GM19328 (cell line): ENCODE results near the gene HYCC1.
"Not testable (repeated sequence)": the region's sequence is repeated elsewhere in the genome, so short reads cannot be mapped to it uniquely, and the experiment has no call there.

ENCODE experiments used
- ATAC-seq: cut with Tn5 transposase; IDR thresholded peaks from one replicate; pipeline ENCODE4 v1.9.1; 2021; ENCODE audit warnings: mild to moderate bottlenecking, moderate library complexity; ENCODE audit not compliant: unreplicated experiment

HYCC1 gene

DNA sequence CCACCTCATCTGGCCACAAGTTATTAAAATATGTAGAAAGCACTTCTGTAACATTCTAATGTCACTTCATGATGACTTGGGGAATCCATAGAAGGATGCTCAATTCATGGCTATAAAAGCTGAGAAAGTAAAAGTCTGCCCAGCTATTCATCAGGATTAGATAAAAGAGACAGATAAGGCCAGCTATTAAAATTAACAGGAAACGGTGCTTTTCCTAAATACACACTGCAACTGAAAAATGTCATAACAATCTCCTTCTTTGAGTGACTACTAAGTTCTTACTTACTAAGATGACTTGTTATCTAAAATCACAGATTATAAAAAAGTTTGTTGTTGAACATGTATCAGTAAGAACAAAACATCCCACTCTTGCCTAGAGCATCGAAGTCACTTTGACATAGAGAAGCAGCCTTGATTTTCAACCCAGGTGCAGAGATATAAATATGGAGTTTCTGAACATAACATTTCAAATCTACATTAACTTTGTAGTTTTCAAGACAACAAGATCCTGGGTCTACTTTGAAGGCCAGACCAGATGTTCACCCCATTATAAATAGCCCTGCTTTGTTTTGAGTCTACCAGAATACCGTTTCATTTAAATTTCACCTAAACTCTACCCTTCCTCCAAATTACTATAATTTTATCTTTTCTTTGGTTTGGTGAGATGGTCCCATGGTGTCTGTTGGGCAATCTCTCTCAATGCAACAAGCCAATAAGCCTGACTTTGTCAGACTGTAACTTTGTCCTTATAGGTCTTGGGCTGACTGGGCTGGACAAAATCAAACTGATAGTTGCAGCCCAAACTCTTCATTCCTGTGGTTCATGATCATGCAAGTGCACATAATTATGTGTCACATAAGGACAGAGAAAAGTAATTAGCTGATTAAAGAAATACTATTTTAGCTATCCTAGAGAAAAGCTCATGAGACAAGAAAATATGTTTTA is 24.0 kb downstream of the HYCC1 start:
- no peak for ATAC-seq

DNA sequence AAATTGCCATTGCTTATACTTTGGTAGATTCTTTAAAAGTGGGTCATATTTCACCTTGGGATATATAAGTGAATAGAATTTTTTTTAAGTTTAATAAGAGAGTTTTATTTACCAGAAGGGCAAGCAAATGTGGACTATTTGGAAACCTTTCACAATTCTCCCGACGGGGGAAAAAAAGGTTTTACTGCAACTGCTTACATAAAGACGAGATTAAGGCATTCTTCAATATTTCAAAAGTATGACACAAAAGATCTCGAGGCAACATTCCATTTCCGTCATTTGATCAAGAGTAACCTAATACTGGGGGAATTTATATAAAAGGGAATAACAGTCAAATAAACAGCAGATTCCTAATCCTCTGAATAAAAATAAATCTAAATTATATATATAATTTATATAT is 28.5 kb downstream of the HYCC1 start:
- ATAC-seq: no peak

DNA sequence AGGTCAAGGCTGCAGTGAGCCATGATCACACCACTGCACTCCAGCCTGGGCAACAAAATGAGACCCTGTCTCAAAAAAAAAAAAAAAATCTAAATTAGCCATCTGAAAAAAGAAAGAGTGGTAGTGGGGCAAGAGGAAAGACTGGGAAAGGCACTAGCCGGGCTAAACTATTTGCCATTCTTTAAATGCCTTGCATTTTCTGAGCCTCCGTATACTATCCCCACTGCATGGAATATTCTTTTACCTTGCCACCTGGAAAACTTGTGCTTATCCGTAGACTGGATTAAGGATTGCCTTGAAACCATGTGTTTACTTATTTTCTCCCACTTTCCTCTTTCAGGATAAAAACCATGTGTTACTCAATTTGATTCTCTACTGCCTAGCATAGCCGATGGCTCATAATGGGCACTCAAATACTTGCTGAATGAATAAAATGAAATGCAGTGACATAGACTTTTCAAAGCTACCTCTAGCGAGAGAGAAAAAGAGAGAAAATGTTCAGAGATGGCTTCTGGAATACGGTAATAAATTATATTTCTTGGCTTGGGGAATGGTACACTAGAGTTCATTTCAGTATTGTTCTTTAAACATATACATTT is 30.6 kb downstream of the HYCC1 start:
- no peak for ATAC-seq

DNA sequence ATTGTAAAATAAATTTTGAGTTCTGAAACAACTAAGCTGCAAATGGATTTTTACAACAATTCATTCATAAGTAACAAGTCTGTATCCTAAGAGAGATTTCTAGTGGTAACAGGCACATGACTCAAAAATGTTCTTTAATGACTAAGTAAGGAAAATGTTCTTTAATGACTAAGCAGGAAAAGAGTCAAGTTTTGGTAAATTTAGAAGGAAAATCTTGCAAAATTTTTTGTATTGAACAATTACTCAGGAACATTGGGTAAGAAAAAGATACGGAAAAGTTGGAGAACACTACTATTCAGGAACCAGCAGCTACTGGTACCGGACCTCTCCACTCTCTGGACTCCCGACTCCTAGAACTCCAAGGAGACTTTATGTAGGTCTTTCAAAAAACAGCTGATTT is 33.5 kb downstream of the HYCC1 start:
- ATAC-seq: no peak

DNA sequence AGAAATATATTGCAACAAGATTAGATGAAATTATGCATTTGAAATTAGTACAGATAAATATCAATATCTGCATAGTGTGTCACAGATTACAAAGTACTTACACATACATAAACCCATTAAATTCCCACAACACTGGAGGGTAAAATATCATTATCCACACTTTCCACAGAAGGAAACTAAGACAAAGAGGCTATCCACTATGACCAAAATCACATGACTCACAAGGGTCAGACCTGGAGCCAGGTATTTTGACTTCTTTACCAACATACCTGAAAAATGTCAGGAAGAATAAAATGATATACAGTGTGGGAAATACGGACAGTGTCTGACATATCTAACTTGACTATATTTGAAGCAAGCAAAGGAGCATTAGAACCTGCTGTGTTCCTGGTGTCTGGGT is 34.1 kb downstream of the HYCC1 start:
- no peak for ATAC-seq

DNA sequence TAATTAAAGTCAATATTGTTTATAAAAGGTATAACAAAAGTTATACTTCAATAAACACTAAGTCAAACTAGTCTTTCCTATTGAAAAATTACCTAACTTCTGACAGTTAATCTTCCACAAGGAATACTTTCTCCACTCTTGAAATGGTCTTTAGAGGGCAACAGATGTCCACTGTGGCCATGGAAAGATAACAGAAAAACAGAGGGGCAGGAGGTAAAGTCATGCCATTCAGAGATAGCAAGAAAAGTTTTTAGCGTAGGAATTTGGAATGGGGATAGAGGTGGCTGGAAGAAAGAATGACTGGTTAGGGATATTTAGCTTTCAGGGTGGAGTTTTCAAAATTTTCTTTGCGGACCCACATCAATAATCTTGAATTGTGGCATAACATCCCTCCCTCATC is 34.7 kb downstream of the HYCC1 start:
- no peak for ATAC-seq

DNA sequence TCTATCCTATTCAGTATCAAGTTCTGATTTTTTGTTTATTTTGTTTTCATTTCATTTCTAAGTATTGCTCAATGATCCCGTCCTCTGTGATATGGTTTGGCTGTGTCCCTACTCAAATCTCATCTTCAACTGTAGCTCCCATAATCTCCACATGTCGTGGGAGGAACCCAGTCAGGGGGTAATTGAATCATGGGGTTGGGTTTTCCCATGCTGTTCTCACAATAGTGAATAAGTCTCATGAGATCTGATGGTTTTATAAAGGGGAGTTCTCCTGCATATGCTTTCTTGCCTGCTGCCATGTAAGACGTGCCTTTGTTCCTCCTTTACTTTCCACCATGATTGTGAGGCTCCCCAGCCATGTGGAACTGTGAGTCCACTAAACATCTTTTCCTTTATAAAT is 39.3 kb downstream of the HYCC1 start:
- not testable (repeated sequence) for ATAC-seq

DNA sequence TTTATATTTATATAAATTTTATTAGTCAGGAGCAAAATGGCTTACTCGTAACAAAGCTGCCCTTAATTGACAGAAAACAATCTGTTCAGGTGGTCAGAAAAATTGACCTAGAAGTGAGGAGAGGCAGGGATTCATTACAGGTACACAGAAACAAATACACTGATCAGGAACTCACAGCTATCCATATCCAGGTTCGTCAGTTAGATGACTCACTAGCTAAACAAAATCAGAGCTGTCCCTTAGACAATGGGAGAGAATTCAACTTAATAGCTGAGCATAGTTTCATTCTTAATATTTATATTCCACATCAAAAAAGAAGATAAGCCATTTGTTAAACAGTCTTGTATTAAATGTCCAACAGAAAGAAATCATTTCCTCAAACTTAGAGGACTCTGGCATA is 41.7 kb downstream of the HYCC1 start:
- no peak for ATAC-seq

DNA sequence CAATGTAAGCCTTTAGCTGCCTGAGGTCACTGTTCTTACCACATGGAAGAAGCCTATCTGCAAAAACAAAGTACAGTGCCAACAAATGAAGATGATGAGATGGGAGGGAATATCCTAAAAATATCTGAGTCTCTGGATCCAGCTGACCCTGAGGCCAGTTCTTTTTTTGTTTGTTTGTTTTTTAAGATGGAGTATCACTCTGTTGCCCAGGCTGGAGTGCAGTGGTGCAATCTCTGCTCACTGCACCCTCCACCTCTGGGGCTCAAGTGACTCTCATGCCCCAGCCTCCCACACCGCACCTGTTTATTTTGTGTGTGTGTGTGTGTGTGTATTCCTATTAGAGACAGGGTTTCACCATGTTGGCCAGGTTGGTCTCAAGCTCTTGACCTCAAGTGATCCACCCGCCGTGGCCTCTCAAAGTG is 44.9 kb downstream of the HYCC1 start:
- ATAC-seq: no peak
